Measurements from ENCODE around the gene TLE4.

TLE4 gene

GRCh38 chr9:79695531-79696175 is 123.9 kb downstream of the TLE4 start:
- Histone ChIP-seq H3K36me3 (ENCODE audit: low read length) (no peaks in the 10 kb centered on the region), H3K27me3 (ENCODE audit: low read length) (no peaks in the 10 kb centered on the region), H2AFZ (ENCODE audit: low read depth, low read length, severe bottlenecking) (no peak overlapping the region), H3K9me2 (replicated peaks; ENCODE audit: insufficient read depth, low read length) (no peaks in the 10 kb centered on the region), H4K20me1 (ENCODE audit: low read depth, low read length) (no peaks in the 10 kb centered on the region), H3K4me3 (ENCODE audit: insufficient read depth, low read length, poor library complexity, severe bottlenecking) (no peak overlapping the region), H3K27ac (ENCODE audit: low read depth, low read length) (no peak overlapping the region), H3K79me2 (ENCODE audit: insufficient read depth, low read length) (no peaks in the 10 kb centered on the region), H3K9me3 (ENCODE audit: insufficient read depth, low read length) (no peaks in the 10 kb centered on the region), H3F3A (ENCODE audit: insufficient read depth) (no peaks in the 10 kb centered on the region), H3K9ac (ENCODE audit: low read length) (no peak overlapping the region), H3K4me2 (ENCODE audit: low read depth, low read length, poor library complexity, severe bottlenecking) (no peak overlapping the region)
- TF ChIP-seq EZH2phosphoT487 (conservative IDR thresholded peaks at IDR 0.05; ENCODE audit: low read length): no peak
- TF ChIP-seq CTCF (IDR thresholded peaks at IDR 0.05; ENCODE audit: insufficient read depth, low read length, poor library complexity, severe bottlenecking): no peak

DNA sequence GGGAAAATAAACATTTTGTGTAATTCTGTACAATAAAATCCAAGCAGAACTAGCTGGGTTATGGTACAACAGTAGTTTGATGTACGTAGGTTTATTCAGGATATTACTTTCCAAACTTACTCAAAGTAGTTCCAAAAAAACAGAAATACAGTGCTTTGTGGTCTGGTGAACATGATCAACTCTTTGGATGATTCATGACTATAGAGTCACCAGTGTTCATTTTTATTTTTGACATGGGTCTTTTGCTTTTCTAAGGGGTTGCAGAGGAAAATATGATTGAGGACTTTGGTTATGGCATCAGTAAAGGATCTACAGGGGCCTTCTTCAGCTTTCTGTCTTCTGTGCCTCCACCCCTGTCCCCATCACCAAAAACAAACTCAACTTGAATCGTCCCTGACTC is 127.2 kb downstream of the TLE4 start:
- H4K20me1 ChIP-seq (ENCODE audit: low read depth, low read length): no peaks in the 10 kb centered on the region
- H3K9me3 ChIP-seq (ENCODE audit: insufficient read depth, low read length): no peaks in the 10 kb centered on the region

DNA sequence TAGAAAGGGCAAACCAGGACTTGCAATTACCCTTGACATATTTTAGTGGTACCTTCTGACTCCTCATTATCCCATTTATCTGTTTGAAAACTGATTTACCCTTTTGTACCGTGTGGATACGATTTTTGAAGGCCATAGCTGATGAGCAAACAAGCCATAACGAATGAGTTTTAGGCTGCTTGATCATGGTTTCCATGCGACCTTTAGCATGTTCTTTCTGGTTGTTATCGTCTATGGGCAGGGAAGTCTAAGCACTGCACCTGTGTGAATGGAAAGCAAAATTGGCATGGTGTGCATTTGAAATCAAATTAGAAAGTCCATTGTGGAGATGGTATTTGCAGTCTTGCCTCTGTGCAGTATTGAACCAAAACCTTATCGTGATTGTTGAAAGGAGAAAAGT is 127.7 kb downstream of the TLE4 start:
- Histone ChIP-seq H4K20me1 (ENCODE audit: low read depth, low read length) (no peaks in the 10 kb centered on the region), H3F3A (ENCODE audit: insufficient read depth) (no peaks in the 10 kb centered on the region), H2AFZ (ENCODE audit: low read depth, low read length, severe bottlenecking) (no peak overlapping the region), H3K9ac (ENCODE audit: low read length) (no peak overlapping the region), H3K27me3 (ENCODE audit: low read length) (no peaks in the 10 kb centered on the region), H3K9me2 (replicated peaks; ENCODE audit: insufficient read depth, low read length) (no peaks in the 10 kb centered on the region), H3K4me3 (ENCODE audit: insufficient read depth, low read length, poor library complexity, severe bottlenecking) (no peak overlapping the region), H3K27ac (ENCODE audit: low read depth, low read length) (no peak overlapping the region), H3K36me3 (ENCODE audit: low read length) (no peaks in the 10 kb centered on the region), H3K79me2 (ENCODE audit: insufficient read depth, low read length) (no peaks in the 10 kb centered on the region), H3K9me3 (ENCODE audit: insufficient read depth, low read length) (no peaks in the 10 kb centered on the region), H3K4me2 (ENCODE audit: low read depth, low read length, poor library complexity, severe bottlenecking) (no peak overlapping the region)
- no peak for TF ChIP-seq CTCF (IDR thresholded peaks at IDR 0.05; ENCODE audit: insufficient read depth, low read length, poor library complexity, severe bottlenecking)

More for the DNA sequence above, 127.2 kb downstream of the TLE4 start:
- Histone ChIP-seq H3K36me3 (ENCODE audit: low read length) (no peaks in the 10 kb centered on the region), H3K79me2 (ENCODE audit: insufficient read depth, low read length) (no peaks in the 10 kb centered on the region), H3K27me3 (ENCODE audit: low read length) (no peaks in the 10 kb centered on the region), H2AFZ (ENCODE audit: low read depth, low read length, severe bottlenecking) (no peak overlapping the region), H3K4me2 (ENCODE audit: low read depth, low read length, poor library complexity, severe bottlenecking) (no peak overlapping the region), H3K9ac (ENCODE audit: low read length) (no peak overlapping the region), H3K9me2 (replicated peaks; ENCODE audit: insufficient read depth, low read length) (no peaks in the 10 kb centered on the region), H3K4me3 (ENCODE audit: insufficient read depth, low read length, poor library complexity, severe bottlenecking) (no peak overlapping the region), H3K27ac (ENCODE audit: low read depth, low read length) (no peak overlapping the region), H3F3A (ENCODE audit: insufficient read depth) (no peaks in the 10 kb centered on the region)
- TF ChIP-seq EZH2phosphoT487 (conservative IDR thresholded peaks at IDR 0.05; ENCODE audit: low read length) (no peak), CTCF (IDR thresholded peaks at IDR 0.05; ENCODE audit: insufficient read depth, low read length, poor library complexity, severe bottlenecking) (no peak)

Data from SU-DHL-6 (cell line).